SK-N-SH treated with all-trans-retinoic acid at 6 μM for 48 hours (cell line): ENCODE measurements around the gene GNG14.

Source experiments
- ATAC-seq: fragments of 200-7000 bp; cut with Tn5 transposase; 3 replicates; pipeline ENCODE4 v1.9.1; 2020; ENCODE audit warnings: mild to moderate bottlenecking, moderate library complexity
- ARNTL ChIP-seq: fragments of 450-650 bp; formaldehyde crosslinking; IDR thresholded peaks from 2 replicates; pipeline ENCODE4 v1.5.0; 2020; ENCODE audit warnings: low read depth, mild to moderate bottlenecking, moderate library complexity, borderline replicate concordance
- CREB5 ChIP-seq: fragments of 250-450 bp; sonication (Bioruptor Pico); IDR thresholded peaks from 2 replicates; pipeline ENCODE4 v1.5.1; 2020; ENCODE audit warnings: low read depth, mild to moderate bottlenecking, moderate library complexity
- CSDC2 ChIP-seq: fragments of 250-450 bp; sonication (Bioruptor Pico); IDR thresholded peaks from 2 replicates; pipeline ENCODE4 v1.5.0; 2020; ENCODE audit warnings: mild to moderate bottlenecking, moderate library complexity
- ESRRG ChIP-seq: fragments of 250-450 bp; sonication (Bioruptor Pico); IDR thresholded peaks from 2 replicates; pipeline ENCODE4 v1.6.1; 2021; ENCODE audit warnings: mild to moderate bottlenecking
- GLIS3 ChIP-seq: fragments of 250-450 bp; sonication (Bioruptor Pico); IDR thresholded peaks from 2 replicates; pipeline ENCODE4 v1.5.0; 2020; ENCODE audit warnings: mild to moderate bottlenecking, moderate library complexity
- ISL1 ChIP-seq: fragments of 250-450 bp; sonication (Bioruptor Pico); IDR thresholded peaks from 2 replicates; pipeline ENCODE4 v2.1.2; 2022; ENCODE audit warnings: mild to moderate bottlenecking, moderate library complexity
- PATZ1 ChIP-seq: fragments of 250-450 bp; sonication (Bioruptor Pico); IDR thresholded peaks from 2 replicates; pipeline ENCODE4 v1.8.0; 2020; ENCODE audit warnings: mild to moderate bottlenecking, moderate library complexity, borderline replicate concordance
- PPARA ChIP-seq: fragments of 250-450 bp; sonication (Bioruptor Pico); IDR thresholded peaks from 2 replicates; pipeline ENCODE4 v1.5.0; 2020; ENCODE audit warnings: mild to moderate bottlenecking, borderline replicate concordance
- RARB ChIP-seq: fragments of 250-450 bp; sonication (Bioruptor Pico); IDR thresholded peaks from 2 replicates; pipeline ENCODE4 v1.8.0; 2021; ENCODE audit warnings: mild to moderate bottlenecking, moderate library complexity
- SNAI2 ChIP-seq: fragments of 250-450 bp; sonication (Bioruptor Pico); IDR thresholded peaks from 2 replicates; pipeline ENCODE4 v1.5.0; 2020; ENCODE audit warnings: mild to moderate bottlenecking, moderate library complexity
- TCF4 ChIP-seq: fragments of 250-450 bp; sonication (Bioruptor Pico); IDR thresholded peaks from 2 replicates; pipeline ENCODE4 v1.8.0; 2021; ENCODE audit warnings: mild to moderate bottlenecking, moderate library complexity, borderline replicate concordance
- TOX ChIP-seq: fragments of 250-450 bp; sonication (Bioruptor Pico); IDR thresholded peaks from 2 replicates; pipeline ENCODE4 v1.8.0; 2021; ENCODE audit warnings: mild to moderate bottlenecking, moderate library complexity, borderline replicate concordance
- ZFP3 ChIP-seq: fragments of 250-450 bp; sonication (Bioruptor Pico); IDR thresholded peaks from 2 replicates; pipeline ENCODE4 v1.5.0; 2020; ENCODE audit warnings: mild to moderate bottlenecking, moderate library complexity
- ZFP30 ChIP-seq: fragments of 450-650 bp; formaldehyde crosslinking; IDR thresholded peaks from 2 replicates; pipeline ENCODE4 v1.5.0; 2022; ENCODE audit warnings: mild to moderate bottlenecking, moderate library complexity
- ZNF565 ChIP-seq: fragments of 450-650 bp; formaldehyde crosslinking; conservative IDR thresholded peaks from 2 replicates; pipeline ENCODE4 v1.5.0; 2020; ENCODE audit warnings: low read depth, mild to moderate bottlenecking, moderate library complexity
- ZNF70 ChIP-seq: fragments of 450-650 bp; formaldehyde crosslinking; IDR thresholded peaks from 2 replicates; pipeline ENCODE4 v1.5.0; 2020; ENCODE audit warnings: mild to moderate bottlenecking, moderate library complexity
- ZNF8 ChIP-seq: fragments of 450-650 bp; formaldehyde crosslinking; IDR thresholded peaks from 2 replicates; pipeline ENCODE4 v1.5.0; 2020; ENCODE audit warnings: mild to moderate bottlenecking, moderate library complexity
- TF ChIP-seq, protein P1 (sequence below): fragments of 250-450 bp; sonication (Bioruptor Pico); IDR thresholded peaks from 2 replicates; pipeline ENCODE4 v1.5.0; 2020; ENCODE audit warnings: mild to moderate bottlenecking, moderate library complexity
- TF ChIP-seq, protein P2 (sequence below): fragments of 250-450 bp; sonication (Bioruptor Pico); IDR thresholded peaks from 2 replicates; pipeline ENCODE4 v1.8.0; 2021; ENCODE audit warnings: low read depth, mild to moderate bottlenecking, moderate library complexity, borderline replicate concordance
- TF ChIP-seq, protein P3 (sequence below): fragments of 250-450 bp; sonication (Bioruptor Pico); IDR thresholded peaks from 2 replicates; pipeline ENCODE4 v1.5.1; 2021; ENCODE audit warnings: mild to moderate bottlenecking, moderate library complexity

The GNG14 gene

DNA sequence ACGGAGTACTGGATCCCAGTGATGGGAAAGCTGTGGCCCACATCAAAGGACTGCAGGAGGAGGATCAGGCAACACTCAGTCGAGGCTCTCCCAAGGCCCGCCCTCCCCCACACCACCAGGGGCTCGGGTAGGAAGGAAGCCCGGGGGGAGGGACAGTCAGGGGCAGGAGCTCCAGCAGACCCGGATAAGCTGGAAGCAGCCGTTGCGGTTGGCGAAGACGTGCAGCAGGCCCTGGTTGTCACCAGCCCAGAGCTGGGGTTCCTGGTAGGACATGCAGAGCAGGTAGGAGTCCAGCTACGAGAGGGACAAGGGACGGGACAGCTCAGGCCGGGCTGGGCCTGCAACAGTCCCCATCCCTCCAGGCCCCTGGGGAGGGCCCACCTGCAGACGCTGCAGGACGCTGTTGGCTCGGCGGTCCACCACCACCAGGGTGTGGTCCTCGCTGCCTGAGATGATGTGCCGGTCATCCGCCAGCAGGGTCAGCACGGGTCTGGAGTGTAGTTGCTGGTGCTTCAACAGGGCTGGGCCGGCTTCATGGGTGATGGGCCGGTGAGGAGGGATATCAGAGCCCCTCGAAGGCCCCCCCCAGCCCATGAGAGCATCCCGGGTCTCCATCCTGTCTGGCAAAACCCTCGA is 1.9 kb downstream of the GNG14 start (continued):
- no peak for TF ChIP-seq PPARA
- no peak for TF ChIP-seq ZFP3 (CRISPR knock-in tag)

DNA sequence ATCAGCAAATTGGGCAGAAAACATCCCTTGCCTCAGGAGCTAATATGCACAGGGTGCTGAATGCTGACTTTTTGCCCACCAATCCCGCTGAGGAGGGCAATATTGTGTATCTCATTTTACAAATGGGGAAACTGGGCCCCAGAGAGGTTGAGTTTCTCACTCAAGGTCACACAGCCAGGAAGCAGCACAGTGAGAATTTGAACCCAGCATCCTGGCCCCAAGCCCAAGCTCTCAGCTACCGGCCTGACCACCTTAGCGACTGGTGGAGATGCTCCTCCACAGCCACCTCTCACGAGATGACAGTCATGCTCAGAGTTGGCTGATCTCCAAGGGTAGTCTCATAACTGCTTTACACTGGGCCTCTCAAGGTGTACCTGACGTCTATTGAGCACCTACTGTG is 5.2 kb downstream of the GNG14 start:
- TF ChIP-seq ZNF8 (CRISPR knock-in tag) (no peak), ZNF70 (CRISPR knock-in tag) (no peak), ISL1 (CRISPR knock-in tag) (no peak), ZFP3 (CRISPR knock-in tag) (no peak)
- TF ChIP-seq, protein P1, sequence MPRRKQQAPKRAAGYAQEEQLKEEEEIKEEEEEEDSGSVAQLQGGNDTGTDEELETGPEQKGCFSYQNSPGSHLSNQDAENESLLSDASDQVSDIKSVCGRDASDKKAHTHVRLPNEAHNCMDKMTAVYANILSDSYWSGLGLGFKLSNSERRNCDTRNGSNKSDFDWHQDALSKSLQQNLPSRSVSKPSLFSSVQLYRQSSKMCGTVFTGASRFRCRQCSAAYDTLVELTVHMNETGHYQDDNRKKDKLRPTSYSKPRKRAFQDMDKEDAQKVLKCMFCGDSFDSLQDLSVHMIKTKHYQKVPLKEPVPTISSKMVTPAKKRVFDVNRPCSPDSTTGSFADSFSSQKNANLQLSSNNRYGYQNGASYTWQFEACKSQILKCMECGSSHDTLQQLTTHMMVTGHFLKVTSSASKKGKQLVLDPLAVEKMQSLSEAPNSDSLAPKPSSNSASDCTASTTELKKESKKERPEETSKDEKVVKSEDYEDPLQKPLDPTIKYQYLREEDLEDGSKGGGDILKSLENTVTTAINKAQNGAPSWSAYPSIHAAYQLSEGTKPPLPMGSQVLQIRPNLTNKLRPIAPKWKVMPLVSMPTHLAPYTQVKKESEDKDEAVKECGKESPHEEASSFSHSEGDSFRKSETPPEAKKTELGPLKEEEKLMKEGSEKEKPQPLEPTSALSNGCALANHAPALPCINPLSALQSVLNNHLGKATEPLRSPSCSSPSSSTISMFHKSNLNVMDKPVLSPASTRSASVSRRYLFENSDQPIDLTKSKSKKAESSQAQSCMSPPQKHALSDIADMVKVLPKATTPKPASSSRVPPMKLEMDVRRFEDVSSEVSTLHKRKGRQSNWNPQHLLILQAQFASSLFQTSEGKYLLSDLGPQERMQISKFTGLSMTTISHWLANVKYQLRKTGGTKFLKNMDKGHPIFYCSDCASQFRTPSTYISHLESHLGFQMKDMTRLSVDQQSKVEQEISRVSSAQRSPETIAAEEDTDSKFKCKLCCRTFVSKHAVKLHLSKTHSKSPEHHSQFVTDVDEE (CRISPR knock-in tag) = no peak
- no peak for ATAC-seq

DNA sequence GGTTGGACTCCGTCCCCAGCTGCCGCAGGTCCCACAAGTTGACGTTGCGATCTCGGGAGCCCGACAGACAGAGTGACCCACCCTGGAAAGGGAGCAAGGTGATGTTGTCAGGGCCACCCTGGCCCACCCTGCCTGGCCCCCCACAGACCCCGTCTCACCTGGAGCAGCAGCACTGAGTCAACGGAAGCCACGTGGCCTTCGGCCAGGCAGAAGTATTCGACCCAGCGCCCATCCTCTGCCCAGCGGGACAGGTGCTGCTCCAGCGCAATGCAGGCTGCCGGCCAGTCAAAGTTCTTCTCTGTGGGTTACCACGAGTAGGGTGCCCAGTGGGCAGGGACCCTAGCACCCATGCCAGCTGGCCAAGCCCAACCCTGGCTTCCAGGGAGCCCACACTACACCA is 6.8 kb downstream of the GNG14 start:
- no peak for ATAC-seq
- TF ChIP-seq PPARA (no peak), ESRRG (CRISPR knock-in tag) (no peak), ZFP3 (CRISPR knock-in tag) (no peak), CSDC2 (CRISPR knock-in tag) (no peak), ARNTL (CRISPR knock-in tag) (no peak), TCF4 (CRISPR knock-in tag) (no peak), ZNF565 (CRISPR knock-in tag) (no peak), ISL1 (CRISPR knock-in tag) (no peak), PATZ1 (CRISPR knock-in tag) (no peak), TOX (no peak), SNAI2 (CRISPR knock-in tag) (no peak), ZNF70 (CRISPR knock-in tag) (no peak), ZFP30 (CRISPR knock-in tag) (no peak), CREB5 (CRISPR knock-in tag) (no peak)
- TF ChIP-seq, protein P2, sequence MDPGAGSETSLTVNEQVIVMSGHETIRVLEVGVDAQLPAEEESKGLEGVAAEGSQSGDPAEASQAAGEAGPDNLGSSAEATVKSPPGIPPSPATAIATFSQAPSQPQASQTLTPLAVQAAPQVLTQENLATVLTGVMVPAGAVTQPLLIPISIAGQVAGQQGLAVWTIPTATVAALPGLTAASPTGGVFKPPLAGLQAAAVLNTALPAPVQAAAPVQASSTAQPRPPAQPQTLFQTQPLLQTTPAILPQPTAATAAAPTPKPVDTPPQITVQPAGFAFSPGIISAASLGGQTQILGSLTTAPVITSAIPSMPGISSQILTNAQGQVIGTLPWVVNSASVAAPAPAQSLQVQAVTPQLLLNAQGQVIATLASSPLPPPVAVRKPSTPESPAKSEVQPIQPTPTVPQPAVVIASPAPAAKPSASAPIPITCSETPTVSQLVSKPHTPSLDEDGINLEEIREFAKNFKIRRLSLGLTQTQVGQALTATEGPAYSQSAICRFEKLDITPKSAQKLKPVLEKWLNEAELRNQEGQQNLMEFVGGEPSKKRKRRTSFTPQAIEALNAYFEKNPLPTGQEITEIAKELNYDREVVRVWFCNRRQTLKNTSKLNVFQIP (CRISPR knock-in tag) = no peak
- TF ChIP-seq, protein P3, sequence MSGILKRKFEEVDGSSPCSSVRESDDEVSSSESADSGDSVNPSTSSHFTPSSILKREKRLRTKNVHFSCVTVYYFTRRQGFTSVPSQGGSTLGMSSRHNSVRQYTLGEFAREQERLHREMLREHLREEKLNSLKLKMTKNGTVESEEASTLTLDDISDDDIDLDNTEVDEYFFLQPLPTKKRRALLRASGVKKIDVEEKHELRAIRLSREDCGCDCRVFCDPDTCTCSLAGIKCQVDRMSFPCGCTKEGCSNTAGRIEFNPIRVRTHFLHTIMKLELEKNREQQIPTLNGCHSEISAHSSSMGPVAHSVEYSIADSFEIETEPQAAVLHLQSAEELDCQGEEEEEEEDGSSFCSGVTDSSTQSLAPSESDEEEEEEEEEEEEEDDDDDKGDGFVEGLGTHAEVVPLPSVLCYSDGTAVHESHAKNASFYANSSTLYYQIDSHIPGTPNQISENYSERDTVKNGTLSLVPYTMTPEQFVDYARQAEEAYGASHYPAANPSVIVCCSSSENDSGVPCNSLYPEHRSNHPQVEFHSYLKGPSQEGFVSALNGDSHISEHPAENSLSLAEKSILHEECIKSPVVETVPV (CRISPR knock-in tag) = no peak

DNA sequence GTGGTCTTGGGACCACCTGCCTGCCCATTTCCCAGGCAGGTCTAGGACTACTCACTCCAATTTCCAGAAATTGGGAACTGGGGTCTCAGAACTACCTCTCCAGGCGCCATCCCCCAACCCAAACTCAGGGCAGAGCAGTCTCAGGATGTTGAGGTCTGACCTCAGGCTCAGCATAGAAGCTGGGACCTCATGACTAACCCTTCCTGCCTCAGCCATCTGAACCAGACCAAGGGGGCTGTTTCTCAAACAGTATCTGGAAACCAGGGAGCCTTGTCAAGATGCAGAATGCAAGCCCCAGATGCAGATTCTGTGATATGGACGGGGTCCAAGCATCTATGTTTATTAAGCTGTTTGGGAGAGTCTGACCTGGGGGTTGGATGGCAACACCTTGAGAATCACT is 7.3 kb downstream of the GNG14 start:
- no peak for ATAC-seq
- TF ChIP-seq SNAI2 (CRISPR knock-in tag) = no peak
- no peak for TF ChIP-seq ZFP30 (CRISPR knock-in tag)
- TF ChIP-seq ESRRG (CRISPR knock-in tag) = no peak
- no peak for TF ChIP-seq TCF4 (CRISPR knock-in tag)
- no peak for TF ChIP-seq ZNF8 (CRISPR knock-in tag)
- no peak for TF ChIP-seq PATZ1 (CRISPR knock-in tag)
- TF ChIP-seq GLIS3 (CRISPR knock-in tag) = no peak
- TF ChIP-seq, protein P3 (CRISPR knock-in tag) = no peak
- TF ChIP-seq PPARA = no peak
- no peak for TF ChIP-seq RARB
- TF ChIP-seq, protein P2 (CRISPR knock-in tag) = no peak
- TF ChIP-seq ZNF565 (CRISPR knock-in tag) = no peak
- TF ChIP-seq ISL1 (CRISPR knock-in tag) = no peak
- TF ChIP-seq CSDC2 (CRISPR knock-in tag) = no peak
